PFSK-1 (cell line): ENCODE results near the gene CFAP57.

Experiments
- FOXP2 ChIP-seq: optimal IDR thresholded peaks from 2 replicates; pipeline ENCODE3; 2011; ENCODE audit warnings: borderline replicate concordance, control low read depth, inconsistent platforms; ENCODE audit not compliant: insufficient read depth; ENCODE audit errors: extremely low read length, extremely low read depth
- POLR2AphosphoS5 ChIP-seq: IDR thresholded peaks from 2 replicates; pipeline ENCODE4 v1.6.1; 2012; ENCODE audit warnings: low read depth, mild to moderate bottlenecking, control low read depth, low read length, moderate library complexity
- REST ChIP-seq, 2 experiments: IDR thresholded peaks; 2 replicates each; pipeline versions ENCODE4 v1.6.1 to v1.8.0; 2011 to 2012; ENCODE audit warnings: low read depth in 2 of 2, low read length in 2 of 2, control low read depth in 1 of 2, inconsistent platforms in 1 of 2, mild to moderate bottlenecking in 1 of 2, moderate library complexity in 1 of 2; ENCODE audit not compliant: insufficient read depth in 1 of 2
- SIN3A ChIP-seq: IDR thresholded peaks from 2 replicates; pipeline ENCODE4 v1.6.1; 2012; ENCODE audit warnings: mild to moderate bottlenecking, low read length, moderate library complexity, borderline replicate concordance; ENCODE audit not compliant: insufficient read depth
- TAF1 ChIP-seq: IDR thresholded peaks from 2 replicates; pipeline ENCODE4 v1.6.1; 2012; ENCODE audit warnings: low read length, control low read depth, borderline replicate concordance; ENCODE audit not compliant: insufficient read depth

CFAP57 gene

GRCh38 chr1:43302201-43302600, 130.1 kb downstream of the CFAP57 start:
- TF ChIP-seq POLR2AphosphoS5 (no peak), TAF1 (no peak), SIN3A (no peak)

GRCh38 chr1:43302721-43303470, 130.8 kb downstream of the CFAP57 start:
- TF ChIP-seq POLR2AphosphoS5, result no peak
- TF ChIP-seq SIN3A, result no peak
- no peak for TF ChIP-seq TAF1
- TF ChIP-seq FOXP2, result no peak
- TF ChIP-seq REST (IDR thresholded peaks at IDR 0.05; ENCODE audit: insufficient read depth in 1 of 2, low read depth in 2 of 2, low read length in 2 of 2), result no peak

GRCh38 chr1:43303471-43304313, 131.6 kb downstream of the CFAP57 start:
- TF ChIP-seq POLR2AphosphoS5, result no peak
